SU-DHL-6 (cell line): ENCODE data around the gene GOLGA5.

ENCODE experiments used
- H2AFZ ChIP-seq: fragments of 200-600 bp; sonication (generic); 2 replicates; pipeline ENCODE4 v1.6.1; 2014; ENCODE audit warnings: low read depth, mild to moderate bottlenecking, moderate library complexity, mixed read lengths, antibody characterized with exemption, low read length; ENCODE audit not compliant: severe bottlenecking
- H3F3A ChIP-seq: fragments of 200-600 bp; shearing (Covaris generic); 2 replicates; pipeline ENCODE4 v1.6.0; 2016; ENCODE audit warnings: antibody characterized with exemption, mild to moderate bottlenecking; ENCODE audit not compliant: insufficient read depth
- H3K27ac ChIP-seq: fragments of 200-600 bp; sonication (generic); 2 replicates; pipeline ENCODE4 v1.5.1; 2016; ENCODE audit warnings: low read depth, mild to moderate bottlenecking, low read length, moderate library complexity, mixed read lengths
- H3K27me3 ChIP-seq: fragments of 200-600 bp; sonication (generic), shearing (Covaris generic); 2 replicates; pipeline ENCODE4 v1.6.0; 2014; ENCODE audit warnings: mild to moderate bottlenecking, low read length
- H3K36me3 ChIP-seq: fragments of 200-600 bp; sonication (generic); 2 replicates; pipeline ENCODE4 v1.6.1; 2014; ENCODE audit warnings: mild to moderate bottlenecking, low read length, mixed read lengths
- H3K4me2 ChIP-seq: fragments of 300-600, 200-600 bp; shearing (Covaris generic), sonication (generic); 2 replicates; pipeline ENCODE4 v1.6.0; 2014; ENCODE audit warnings: low read length, low read depth, mild to moderate bottlenecking; ENCODE audit not compliant: poor library complexity, severe bottlenecking
- H3K4me3 ChIP-seq: fragments of 200-600 bp; sonication (generic); 2 replicates; pipeline ENCODE4 v1.5.1; 2014; ENCODE audit warnings: antibody characterized with exemption, low read length, mild to moderate bottlenecking, mixed read lengths; ENCODE audit not compliant: insufficient read depth, poor library complexity, severe bottlenecking
- H3K79me2 ChIP-seq: fragments of 200-600 bp; sonication (generic); 2 replicates; pipeline ENCODE4 v1.6.1; 2014; ENCODE audit warnings: mild to moderate bottlenecking, low read length, moderate library complexity; ENCODE audit not compliant: insufficient read depth
- H3K9ac ChIP-seq: fragments of 200-600 bp; sonication (generic); 2 replicates; pipeline ENCODE4 v1.7.0; 2014; ENCODE audit warnings: mild to moderate bottlenecking, low read length
- H3K9me2 ChIP-seq: fragments of 200-600 bp; sonication (generic); replicated peaks from 2 replicates; pipeline ENCODE4 v1.6.1; 2014; ENCODE audit warnings: low read length; ENCODE audit not compliant: insufficient read depth
- H3K9me3 ChIP-seq: fragments of 200-600 bp; sonication (generic); 2 replicates; pipeline ENCODE4 v1.6.1; 2014; ENCODE audit warnings: low read length, mixed read lengths; ENCODE audit not compliant: insufficient read depth
- H4K20me1 ChIP-seq: fragments of 200-600 bp; sonication (generic); 2 replicates; pipeline ENCODE4 v1.6.1; 2014; ENCODE audit warnings: low read depth, mild to moderate bottlenecking, antibody characterized with exemption, low read length, moderate library complexity, mixed read lengths
- EZH2phosphoT487 ChIP-seq: fragments of 200-600 bp; sonication (generic), shearing (Covaris generic); conservative IDR thresholded peaks from 2 replicates; pipeline ENCODE4 v1.6.1; 2018; ENCODE audit warnings: mild to moderate bottlenecking, antibody characterized with exemption, low read length, moderate library complexity, mixed read lengths
- TF ChIP-seq, protein P1 (sequence below): fragments of 200-600 bp; sonication (generic); IDR thresholded peaks from one replicate; pipeline ENCODE4 v1.5.1; 2017; ENCODE audit warnings: antibody characterized with exemption, mild to moderate bottlenecking, low read length, moderate library complexity; ENCODE audit not compliant: insufficient read depth, poor library complexity, severe bottlenecking

GOLGA5 gene

DNA sequence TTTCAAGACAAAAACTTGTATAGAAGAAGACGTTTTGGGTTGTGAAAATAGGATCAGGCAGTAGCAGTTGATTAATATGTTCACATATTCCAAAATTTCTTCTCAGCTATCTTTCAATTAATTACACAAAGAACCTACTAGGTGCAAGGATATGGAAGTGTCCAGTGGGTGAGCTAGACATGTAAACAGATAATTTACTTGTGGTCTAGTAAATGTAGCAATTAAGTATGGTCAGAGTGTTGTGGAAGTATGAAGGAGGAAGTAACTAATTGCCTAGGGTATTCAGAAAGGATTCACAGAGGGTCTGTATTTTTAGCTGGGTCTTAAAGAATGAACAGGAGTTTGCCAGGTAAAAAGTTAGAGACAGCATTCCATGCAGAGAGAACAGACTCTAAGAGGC lies 5.9 kb downstream of the GOLGA5 start:
- peaks cover 4% of the 10 kb centered on the region for H3K36me3 ChIP-seq
- H3K9me2 ChIP-seq = no peaks in the 10 kb centered on the region
- H3K27ac ChIP-seq = no peak overlapping the region
- no peaks in the 10 kb centered on the region for H4K20me1 ChIP-seq
- H3K27me3 ChIP-seq = no peaks in the 10 kb centered on the region
- no peak overlapping the region for H2AFZ ChIP-seq
- H3K9me3 ChIP-seq = no peaks in the 10 kb centered on the region
- H3K9ac ChIP-seq = no peak overlapping the region
- no peaks in the 10 kb centered on the region for H3F3A ChIP-seq
- no peak overlapping the region for H3K4me2 ChIP-seq
- peaks cover 68% of the 10 kb centered on the region for H3K79me2 ChIP-seq
- no peak overlapping the region for H3K4me3 ChIP-seq
- TF ChIP-seq, protein P1, sequence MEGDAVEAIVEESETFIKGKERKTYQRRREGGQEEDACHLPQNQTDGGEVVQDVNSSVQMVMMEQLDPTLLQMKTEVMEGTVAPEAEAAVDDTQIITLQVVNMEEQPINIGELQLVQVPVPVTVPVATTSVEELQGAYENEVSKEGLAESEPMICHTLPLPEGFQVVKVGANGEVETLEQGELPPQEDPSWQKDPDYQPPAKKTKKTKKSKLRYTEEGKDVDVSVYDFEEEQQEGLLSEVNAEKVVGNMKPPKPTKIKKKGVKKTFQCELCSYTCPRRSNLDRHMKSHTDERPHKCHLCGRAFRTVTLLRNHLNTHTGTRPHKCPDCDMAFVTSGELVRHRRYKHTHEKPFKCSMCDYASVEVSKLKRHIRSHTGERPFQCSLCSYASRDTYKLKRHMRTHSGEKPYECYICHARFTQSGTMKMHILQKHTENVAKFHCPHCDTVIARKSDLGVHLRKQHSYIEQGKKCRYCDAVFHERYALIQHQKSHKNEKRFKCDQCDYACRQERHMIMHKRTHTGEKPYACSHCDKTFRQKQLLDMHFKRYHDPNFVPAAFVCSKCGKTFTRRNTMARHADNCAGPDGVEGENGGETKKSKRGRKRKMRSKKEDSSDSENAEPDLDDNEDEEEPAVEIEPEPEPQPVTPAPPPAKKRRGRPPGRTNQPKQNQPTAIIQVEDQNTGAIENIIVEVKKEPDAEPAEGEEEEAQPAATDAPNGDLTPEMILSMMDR = no peak
- TF ChIP-seq EZH2phosphoT487 = no peak

DNA sequence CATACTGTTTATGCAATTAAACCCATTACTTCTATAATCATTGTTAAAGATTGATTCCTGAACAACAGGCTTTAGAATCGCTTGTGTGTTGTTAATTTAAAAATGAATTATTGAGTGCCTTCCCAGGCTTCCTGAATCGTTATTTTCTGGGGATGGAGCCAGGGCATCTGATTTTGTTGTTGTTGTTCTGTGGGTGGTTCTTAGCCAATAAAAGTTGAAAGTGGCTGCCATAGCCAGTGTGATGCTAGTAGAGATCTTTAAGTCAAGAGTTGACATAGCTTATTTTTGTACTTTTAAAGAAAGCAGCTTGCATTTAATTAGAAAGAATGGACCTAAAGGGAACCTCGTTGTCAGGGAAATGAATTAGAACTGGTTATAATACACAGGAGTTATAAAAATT lies 6.4 kb downstream of the GOLGA5 start:
- Histone ChIP-seq H3K36me3 (peaks cover 4% of the 10 kb centered on the region), H3K4me2 (no peak overlapping the region), H3K9me3 (no peaks in the 10 kb centered on the region), H2AFZ (no peak overlapping the region), H3K9ac (no peak overlapping the region), H3F3A (no peaks in the 10 kb centered on the region), H3K27me3 (no peaks in the 10 kb centered on the region), H3K4me3 (no peak overlapping the region), H3K9me2 (no peaks in the 10 kb centered on the region), H4K20me1 (no peaks in the 10 kb centered on the region), H3K27ac (no peak overlapping the region), H3K79me2 (peaks cover 67% of the 10 kb centered on the region)
- TF ChIP-seq, protein P1 = no peak
- TF ChIP-seq EZH2phosphoT487 = no peak

DNA sequence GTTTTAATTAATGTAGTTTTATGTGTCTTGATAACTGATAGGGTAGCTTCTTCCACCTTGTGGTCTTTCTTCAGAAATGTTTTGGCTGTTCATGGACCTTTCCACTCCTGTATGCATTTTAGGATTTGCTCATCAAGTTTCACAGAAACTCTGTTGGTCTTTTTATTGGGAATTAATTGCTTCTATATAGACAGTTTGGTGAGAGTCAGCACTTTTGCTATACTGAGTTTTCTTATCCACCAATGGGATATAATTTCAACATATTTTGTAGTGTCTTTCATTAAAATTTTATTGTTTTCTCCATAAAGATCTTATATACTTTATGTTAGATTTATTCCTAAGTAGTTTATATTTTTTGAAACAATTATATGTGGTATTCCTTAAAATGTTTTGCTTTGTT lies 7.8 kb downstream of the GOLGA5 start:
- peaks cover 4% of the 10 kb centered on the region for H3K36me3 ChIP-seq
- TF ChIP-seq EZH2phosphoT487 = no peak
- TF ChIP-seq, protein P1 = no peak
- no peaks in the 10 kb centered on the region for H3F3A ChIP-seq
- no peak overlapping the region for H3K9ac ChIP-seq
- no peaks in the 10 kb centered on the region for H3K9me2 ChIP-seq
- H3K27ac ChIP-seq = no peak overlapping the region
- no peaks in the 10 kb centered on the region for H3K9me3 ChIP-seq
- H3K27me3 ChIP-seq = no peaks in the 10 kb centered on the region
- no peak overlapping the region for H2AFZ ChIP-seq
- no peak overlapping the region for H3K4me3 ChIP-seq
- H3K4me2 ChIP-seq = peak overlapping the region; percentile 5
- peaks cover 57% of the 10 kb centered on the region for H3K79me2 ChIP-seq
- H4K20me1 ChIP-seq = no peaks in the 10 kb centered on the region

DNA sequence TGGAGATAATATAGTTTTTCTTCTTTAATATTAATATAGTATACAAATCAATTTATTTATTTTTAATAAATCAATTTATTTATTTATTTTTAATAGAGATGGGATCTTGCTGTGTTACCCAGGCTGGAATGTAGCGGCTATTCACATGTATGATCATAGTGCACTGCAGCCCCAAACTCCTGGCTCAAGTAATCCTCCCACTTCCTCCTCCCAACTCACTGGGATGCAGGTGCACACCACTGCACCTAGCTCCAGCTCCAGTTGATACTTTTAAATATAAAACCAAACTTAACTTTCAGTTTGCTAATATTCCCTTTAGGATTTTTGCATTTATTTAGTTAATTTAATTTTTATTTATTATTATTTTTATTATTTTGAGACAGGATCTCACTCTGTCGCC lies 8.6 kb downstream of the GOLGA5 start:
- H3K9me3 ChIP-seq = no peaks in the 10 kb centered on the region

More for the DNA sequence above, 8.6 kb downstream of the GOLGA5 start:
- Histone ChIP-seq H3K4me2 (no peak overlapping the region), H2AFZ (no peak overlapping the region), H3K36me3 (peaks cover 8% of the 10 kb centered on the region), H3K27ac (no peak overlapping the region), H3F3A (no peaks in the 10 kb centered on the region), H4K20me1 (no peaks in the 10 kb centered on the region), H3K9me2 (no peaks in the 10 kb centered on the region), H3K79me2 (peaks cover 50% of the 10 kb centered on the region), H3K27me3 (no peaks in the 10 kb centered on the region), H3K4me3 (no peak overlapping the region), H3K9ac (no peak overlapping the region)
- TF ChIP-seq, protein P1 = no peak
- TF ChIP-seq EZH2phosphoT487 = no peak
